HG03045 (cell line): ENCODE results near the gene CFAP221.

Source experiments
- ATAC-seq: cut with Tn5 transposase; IDR thresholded peaks from one replicate; pipeline ENCODE4 v1.9.1; 2021; ENCODE audit warnings: mild to moderate bottlenecking, moderate library complexity; ENCODE audit not compliant: unreplicated experiment

Gene CFAP221

GRCh38 chr2:119674711-119675500, 130.7 kb downstream of the CFAP221 start:
- ATAC-seq: no peak

GRCh38 chr2:119678021-119678656, 133.9 kb downstream of the CFAP221 start:
- no peak for ATAC-seq

DNA sequence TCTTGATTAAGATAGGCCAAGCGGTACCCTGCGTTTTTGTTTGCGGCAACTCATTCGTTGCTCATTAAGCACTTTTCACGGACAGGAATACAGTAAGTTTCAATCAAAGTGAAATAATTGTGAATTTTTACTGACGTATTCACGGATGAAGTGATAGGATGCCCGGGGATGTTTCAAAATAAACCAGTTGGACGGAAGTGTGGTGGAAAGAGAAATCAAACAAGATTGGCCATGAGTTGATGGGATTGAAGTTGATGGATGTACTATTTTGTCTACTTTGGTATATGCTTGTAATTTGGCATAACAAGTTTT, 135.2 kb downstream of the CFAP221 start:
- ATAC-seq: no peak

GRCh38 chr2:119679846-119680245, 135.6 kb downstream of the CFAP221 start:
- ATAC-seq: no peak

DNA sequence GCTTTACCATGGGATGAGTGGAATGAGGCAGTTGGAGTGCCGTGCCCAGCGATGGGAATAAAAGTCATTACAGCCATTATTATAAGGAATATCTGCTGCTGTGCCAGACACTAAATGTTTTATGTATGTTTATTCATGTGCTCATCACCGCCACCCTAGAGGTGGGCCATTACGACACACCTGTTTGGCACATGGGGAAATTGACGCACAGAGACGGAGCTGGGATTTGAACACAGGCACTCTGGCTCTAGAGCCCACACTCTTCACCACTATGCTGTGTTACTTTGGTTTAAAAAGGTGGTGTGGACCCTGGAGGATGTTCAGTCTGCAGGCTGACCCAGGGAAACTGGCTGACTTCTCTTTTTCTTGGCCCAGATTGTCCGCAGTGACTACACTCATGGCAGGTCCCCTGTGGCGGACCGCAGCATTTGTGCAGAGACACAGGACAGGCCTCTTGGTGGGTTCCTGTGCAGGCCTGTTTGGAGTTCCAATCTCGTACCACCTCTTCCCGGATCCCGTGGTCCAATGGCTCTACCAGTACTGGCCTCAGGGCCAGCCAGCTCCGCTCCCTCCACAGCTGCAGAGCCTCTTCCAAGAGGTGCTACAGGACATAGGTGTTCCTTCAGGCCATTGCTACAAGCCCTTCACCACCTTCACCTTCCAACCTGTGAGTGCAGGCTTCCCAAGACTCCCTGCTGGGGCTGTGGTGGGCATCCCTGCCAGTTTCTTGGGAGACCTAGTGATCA, 136.4 kb downstream of the CFAP221 start:
- ATAC-seq: no peak

GRCh38 chr2:119681203-119681867, 137.1 kb downstream of the CFAP221 start:
- no peak for ATAC-seq

DNA sequence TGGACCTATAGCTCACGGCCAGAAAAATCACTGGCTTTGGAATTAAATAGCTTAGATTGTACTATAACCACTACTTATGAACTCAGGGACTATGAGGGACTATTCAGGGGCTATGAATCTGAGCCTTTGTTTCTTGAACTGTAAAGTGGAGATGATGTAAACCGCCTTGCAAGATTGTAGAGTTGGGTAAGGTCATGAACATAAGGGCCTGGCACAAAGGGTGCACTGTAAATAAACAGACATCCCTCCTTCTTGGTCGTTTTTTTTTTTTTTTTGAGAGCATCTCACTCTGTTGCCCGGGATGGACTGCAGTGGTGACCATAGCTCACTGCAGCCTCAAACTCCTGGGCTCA, 137.6 kb downstream of the CFAP221 start:
- ATAC-seq: no peak

- no peak for ATAC-seq
Observed at GRCh38 chr2:119682578-119682977, 138.3 kb downstream of the CFAP221 start.

DNA sequence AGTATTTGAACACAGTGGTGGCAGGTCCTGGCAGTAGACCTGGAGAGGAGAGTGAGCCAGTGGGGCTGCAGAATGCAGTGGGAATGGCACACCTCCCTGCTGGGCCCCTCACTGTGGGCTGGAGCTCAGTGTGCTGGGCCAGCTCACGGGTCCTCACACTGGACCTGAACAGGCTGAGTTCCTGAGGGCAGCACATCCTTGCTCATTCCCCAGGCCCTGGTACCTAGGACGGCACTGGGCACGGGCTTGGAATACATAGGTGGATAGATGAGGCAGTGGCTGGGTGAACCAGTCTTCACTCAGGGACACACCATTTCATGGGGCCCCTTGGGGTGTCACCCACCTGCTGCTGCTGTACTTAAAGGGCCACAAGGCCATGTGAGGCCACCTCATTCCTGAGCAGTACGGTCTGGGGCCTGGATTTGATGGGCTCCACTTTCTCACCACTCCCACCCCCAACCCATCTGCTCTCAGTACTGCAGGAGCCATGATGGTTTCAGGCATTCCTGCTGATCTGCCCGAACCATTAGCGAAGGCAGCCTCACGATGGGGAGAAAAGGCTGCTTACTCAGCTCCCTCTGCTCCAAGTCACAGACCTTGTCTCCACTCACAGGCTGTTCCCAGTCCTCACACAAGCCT, 138.9 kb downstream of the CFAP221 start:
- no peak for ATAC-seq

DNA sequence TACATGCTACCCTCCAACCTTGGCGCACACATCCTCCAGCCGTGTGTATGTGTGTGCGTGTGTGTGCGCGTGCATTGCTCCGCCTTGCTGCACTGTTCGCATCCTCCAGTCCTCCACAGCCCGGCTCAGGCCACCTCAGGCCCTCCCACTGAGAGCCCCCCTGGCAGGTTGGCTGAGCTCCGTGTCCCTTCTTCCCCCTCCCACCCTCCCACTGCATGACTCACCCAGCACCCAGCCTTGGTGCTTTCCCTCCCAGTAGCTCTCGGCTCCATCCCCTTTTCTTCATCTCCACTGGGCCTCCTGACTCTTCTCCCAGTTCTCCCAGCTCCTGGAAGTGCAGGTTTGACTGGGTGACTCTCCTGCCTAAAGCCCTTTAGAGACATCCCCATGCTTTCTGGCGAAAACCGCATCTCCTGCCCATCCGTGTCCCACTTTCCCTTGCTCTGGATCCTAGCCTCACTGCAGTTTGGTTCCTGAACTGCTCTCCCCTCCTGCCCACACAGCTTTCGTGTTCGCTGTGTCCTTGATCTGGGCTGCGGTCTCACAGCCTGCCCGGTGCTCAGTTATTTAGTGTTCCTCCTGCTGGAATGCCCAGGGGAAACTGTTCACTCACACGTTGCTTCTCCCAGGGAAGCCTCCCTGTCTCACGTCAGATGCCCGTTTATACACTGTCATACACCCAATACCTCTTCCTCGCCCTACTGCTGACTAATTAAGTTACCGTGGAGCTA, 139.6 kb downstream of the CFAP221 start:
- no peak for ATAC-seq

DNA sequence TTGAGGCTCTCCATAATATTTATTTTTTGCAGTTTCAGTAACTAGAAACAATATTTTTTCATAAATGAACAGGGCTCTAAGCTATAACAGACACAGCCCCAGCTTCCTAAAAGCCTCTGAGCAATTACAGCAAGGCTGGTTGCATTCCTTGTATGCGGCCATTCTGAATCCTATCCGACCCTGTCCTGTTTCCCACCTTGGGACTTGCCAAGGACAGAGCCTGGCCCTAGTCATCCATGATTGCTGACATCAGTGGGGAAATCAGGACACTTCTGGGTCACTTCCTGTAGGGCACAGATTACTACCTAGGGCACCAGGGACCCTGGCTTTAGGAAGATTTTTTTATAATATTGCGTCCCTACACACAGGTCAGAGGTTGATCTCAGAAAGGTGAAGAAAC, 140.3 kb downstream of the CFAP221 start:
- no peak for ATAC-seq

DNA sequence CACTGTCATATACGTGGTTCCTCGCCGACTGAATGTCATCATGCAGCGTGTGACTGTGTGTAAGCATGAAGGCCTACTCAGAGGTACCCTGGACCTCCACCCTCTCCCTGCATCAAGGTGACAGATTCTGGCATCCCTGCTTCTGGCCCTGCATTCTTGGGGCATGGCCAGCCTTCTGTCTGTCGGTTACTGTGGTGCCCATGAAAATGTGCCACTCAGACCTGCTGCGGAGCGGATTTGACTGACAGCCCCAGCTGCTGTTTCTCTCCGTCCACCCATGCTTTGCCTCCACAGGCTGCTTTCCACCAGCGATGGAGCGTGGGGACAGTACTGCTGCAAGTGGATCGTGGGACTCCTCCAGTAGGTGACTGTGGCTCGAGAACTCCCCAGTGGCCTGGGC, 144.4 kb downstream of the CFAP221 start:
- no peak for ATAC-seq

GRCh38 chr2:119689218-119689617, 145.0 kb downstream of the CFAP221 start:
- ATAC-seq: no peak

DNA sequence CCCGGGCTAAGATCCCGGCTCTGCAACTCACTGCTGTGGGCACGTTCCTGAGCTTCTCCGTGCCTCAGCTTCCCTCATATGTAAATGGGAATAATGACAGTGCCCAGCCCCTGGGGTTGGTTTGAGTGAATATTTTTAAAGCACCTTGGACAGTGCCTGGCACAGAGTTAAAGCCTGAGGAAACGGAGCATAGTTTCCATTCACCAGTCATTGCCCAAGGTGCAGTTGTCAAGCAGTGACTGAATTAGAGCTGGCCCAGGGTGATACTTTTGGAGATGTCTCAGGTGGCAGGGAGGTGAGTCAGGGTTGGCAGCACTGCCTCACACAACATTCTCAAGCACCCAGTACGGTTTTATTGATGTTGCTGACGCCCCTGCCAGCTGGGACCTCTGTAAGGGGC, 146.9 kb downstream of the CFAP221 start:
- no peak for ATAC-seq

- ATAC-seq: no peak
Observed at GRCh38 chr2:119691651-119692245, 147.5 kb downstream of the CFAP221 start.

GRCh38 chr2:119692310-119692709, 148.1 kb downstream of the CFAP221 start:
- ATAC-seq: no peak

- ATAC-seq: no peak
Observed at GRCh38 chr2:119692954-119693353, 148.7 kb downstream of the CFAP221 start.

GRCh38 chr2:119693567-119693966, 149.3 kb downstream of the CFAP221 start:
- ATAC-seq: no peak

DNA sequence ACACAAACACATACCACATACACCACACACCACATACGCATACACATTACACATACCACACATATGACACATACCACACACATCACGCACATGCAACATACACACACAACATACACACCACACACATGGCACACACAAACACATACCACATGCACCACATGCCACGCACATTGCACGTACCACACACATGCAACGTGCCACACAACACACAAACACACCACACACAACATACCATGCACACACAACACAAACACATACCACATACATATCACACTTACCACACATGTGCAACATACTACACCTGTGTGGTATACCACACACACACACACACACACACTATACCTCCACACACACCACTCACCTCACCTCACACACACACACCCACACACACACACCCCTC, 149.7 kb downstream of the CFAP221 start:
- no peak for ATAC-seq

- no peak for ATAC-seq
Observed at GRCh38 chr2:119694470-119694844, 150.2 kb downstream of the CFAP221 start.
